ENCODE data around the gene OS9. TPM values are rescaled to one million over a fixed set of nuclear protein-coding genes. Genes with fewer than 3 reads are reported as not detected.

OS9 gene
- total RNA-seq, 1 experiment from 2014 or later: 186 TPM

DNA sequence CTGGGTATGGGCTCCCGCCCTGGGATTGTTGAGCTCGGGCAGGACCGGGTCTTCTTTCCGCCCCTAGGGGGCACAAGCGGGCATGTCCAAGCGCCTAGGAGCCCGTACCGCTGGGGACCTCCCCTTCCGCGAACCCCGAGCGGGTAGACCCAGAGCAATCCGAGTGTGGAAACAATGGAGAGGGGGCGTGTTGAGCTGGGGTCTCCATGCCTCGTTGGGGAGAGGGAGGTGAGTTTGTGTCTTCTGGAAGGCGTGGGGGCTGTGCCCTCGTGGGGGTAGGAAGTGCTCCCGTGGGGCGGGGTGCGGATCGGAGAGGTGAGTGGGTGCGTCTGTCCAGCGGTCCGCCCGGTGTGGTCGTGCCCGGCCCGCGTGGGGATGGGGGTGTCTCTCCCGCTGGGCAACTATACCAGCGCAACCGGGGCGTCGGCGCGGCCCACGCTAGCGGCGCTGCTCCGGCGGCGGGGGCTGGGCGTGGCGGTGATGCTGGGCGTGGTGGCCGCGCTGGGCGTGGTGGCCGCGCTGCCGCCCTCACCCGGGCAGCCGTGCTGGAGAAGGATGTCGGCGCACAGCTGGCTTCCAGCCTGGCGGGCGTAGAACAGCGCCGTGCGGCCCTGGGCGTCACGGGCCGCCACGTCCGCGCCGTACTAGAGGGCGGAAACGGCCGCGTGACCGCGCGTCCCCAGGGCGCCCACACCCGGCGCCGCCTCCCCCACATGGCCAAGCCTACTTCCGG is 32.4 kb downstream of the OS9 start:
- POLR2A ChIA-PET: interaction anchor here (0.6 kb wide), 1 partner anchor 82 kb away, joined by 4 read pairs; no protein-coding TSS in a partner anchor
- H3K9me3 ChIP-seq (ENCODE audit: control insufficient read depth, insufficient read depth, low read depth, low read length): no peaks in the 10 kb centered on the region
- H3K4me1 ChIP-seq (ENCODE audit: control insufficient read depth, insufficient read depth, low read length): peaks cover 4% of the 10 kb centered on the region; the same call in 1 of the 2 replicates
- no peaks in the 10 kb centered on the region for H3K27me3 ChIP-seq (ENCODE audit: control insufficient read depth, insufficient read depth, low read length)
- no peaks in the 10 kb centered on the region for H3K36me3 ChIP-seq (ENCODE audit: control insufficient read depth, insufficient read depth, low read length)
- no peak for DNase-seq (ENCODE audit: low read depth, low spot score)
- CTCF ChIA-PET: interaction anchor here (0.6 to 2.0 kb wide), 7 partner anchors 9 to 101 kb away, joined by 3 to 12 read pairs (median 5); partner anchors contain the start of genes B4GALNT1 and TSPAN31
- TF ChIP-seq POLR2AphosphoS5 (IDR thresholded peaks at IDR 0.05; ENCODE audit: low read depth, low read length): 0 out of 2 replicates have a peak, but pooled peaks have one; percentile 17
- TF ChIP-seq, protein P1, sequence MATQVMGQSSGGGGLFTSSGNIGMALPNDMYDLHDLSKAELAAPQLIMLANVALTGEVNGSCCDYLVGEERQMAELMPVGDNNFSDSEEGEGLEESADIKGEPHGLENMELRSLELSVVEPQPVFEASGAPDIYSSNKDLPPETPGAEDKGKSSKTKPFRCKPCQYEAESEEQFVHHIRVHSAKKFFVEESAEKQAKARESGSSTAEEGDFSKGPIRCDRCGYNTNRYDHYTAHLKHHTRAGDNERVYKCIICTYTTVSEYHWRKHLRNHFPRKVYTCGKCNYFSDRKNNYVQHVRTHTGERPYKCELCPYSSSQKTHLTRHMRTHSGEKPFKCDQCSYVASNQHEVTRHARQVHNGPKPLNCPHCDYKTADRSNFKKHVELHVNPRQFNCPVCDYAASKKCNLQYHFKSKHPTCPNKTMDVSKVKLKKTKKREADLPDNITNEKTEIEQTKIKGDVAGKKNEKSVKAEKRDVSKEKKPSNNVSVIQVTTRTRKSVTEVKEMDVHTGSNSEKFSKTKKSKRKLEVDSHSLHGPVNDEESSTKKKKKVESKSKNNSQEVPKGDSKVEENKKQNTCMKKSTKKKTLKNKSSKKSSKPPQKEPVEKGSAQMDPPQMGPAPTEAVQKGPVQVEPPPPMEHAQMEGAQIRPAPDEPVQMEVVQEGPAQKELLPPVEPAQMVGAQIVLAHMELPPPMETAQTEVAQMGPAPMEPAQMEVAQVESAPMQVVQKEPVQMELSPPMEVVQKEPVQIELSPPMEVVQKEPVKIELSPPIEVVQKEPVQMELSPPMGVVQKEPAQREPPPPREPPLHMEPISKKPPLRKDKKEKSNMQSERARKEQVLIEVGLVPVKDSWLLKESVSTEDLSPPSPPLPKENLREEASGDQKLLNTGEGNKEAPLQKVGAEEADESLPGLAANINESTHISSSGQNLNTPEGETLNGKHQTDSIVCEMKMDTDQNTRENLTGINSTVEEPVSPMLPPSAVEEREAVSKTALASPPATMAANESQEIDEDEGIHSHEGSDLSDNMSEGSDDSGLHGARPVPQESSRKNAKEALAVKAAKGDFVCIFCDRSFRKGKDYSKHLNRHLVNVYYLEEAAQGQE (IDR thresholded peaks at IDR 0.05; ENCODE audit: insufficient read depth in 1 of 2, low read depth in 2 of 2, low read length in 1 of 2): no peak
- TF ChIP-seq, protein P2, sequence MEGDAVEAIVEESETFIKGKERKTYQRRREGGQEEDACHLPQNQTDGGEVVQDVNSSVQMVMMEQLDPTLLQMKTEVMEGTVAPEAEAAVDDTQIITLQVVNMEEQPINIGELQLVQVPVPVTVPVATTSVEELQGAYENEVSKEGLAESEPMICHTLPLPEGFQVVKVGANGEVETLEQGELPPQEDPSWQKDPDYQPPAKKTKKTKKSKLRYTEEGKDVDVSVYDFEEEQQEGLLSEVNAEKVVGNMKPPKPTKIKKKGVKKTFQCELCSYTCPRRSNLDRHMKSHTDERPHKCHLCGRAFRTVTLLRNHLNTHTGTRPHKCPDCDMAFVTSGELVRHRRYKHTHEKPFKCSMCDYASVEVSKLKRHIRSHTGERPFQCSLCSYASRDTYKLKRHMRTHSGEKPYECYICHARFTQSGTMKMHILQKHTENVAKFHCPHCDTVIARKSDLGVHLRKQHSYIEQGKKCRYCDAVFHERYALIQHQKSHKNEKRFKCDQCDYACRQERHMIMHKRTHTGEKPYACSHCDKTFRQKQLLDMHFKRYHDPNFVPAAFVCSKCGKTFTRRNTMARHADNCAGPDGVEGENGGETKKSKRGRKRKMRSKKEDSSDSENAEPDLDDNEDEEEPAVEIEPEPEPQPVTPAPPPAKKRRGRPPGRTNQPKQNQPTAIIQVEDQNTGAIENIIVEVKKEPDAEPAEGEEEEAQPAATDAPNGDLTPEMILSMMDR (IDR thresholded peaks at IDR 0.05): peak; percentile 96
- no peak for TF ChIP-seq TCF7L2 (IDR thresholded peaks at IDR 0.05; ENCODE audit: low read depth, low read length)
- H3K27ac ChIP-seq (ENCODE audit: low read length): peak overlapping the region; percentile 82
- no TSS peak for BruUV-seq (replicated peaks)
- H3K4me3 ChIP-seq (ENCODE audit: low read depth in 2 of 2, low read length in 2 of 2): peak overlapping the region; percentile 93
- in situ Hi-C loops (cut with HindIII; ENCODE audit: low pct_unique_long_range_greater_than_20kb, low sequenced_read_pairs): no loop called here
- intact Hi-C loops (cut with micrococcal nuclease; ENCODE audit: unreplicated experiment): no loop called here
- ATAC-seq: peak; percentile 95

DNA sequence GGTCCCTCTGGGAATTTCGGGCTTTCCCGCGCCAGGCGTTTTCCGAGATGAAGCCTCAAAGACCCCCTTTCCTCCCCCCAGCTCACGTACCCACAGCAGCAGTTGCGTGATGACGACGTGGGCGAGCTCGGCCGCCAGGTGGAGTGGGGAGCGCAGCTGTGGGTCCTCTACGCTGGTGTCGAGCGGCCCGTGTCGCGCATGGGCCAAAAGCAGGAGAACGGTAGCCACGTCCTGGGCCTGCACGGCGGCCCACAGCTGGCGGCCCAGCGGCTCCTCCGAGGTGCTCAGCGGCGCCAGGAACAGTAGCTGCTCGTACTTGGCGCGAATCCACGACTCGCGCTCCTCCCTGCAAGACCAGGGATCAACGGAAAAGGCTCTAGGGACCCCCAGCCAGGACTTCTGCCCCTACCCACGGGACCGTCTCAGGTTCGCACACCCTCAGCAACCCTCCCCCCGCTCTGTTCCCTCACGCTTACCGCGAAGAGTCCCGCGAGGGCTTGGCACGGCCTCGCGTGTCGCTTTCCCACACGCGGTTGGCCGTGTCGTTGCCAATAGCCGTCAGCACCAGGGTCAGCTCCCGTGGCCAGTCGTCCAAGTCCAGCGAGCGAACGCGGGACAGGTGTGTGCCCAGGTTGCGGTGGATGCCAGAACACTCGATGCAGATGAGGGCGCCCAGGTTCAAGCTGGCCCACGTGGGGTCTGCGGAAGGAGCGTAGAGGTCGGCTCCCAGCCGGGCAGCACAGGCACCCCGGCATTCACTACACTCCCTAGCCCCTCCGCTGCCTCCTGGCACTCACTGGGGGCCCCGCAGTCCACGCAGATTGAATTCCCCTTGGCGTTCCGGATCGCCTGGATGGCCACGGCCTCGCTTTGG is 33.2 kb downstream of the OS9 start:
- in situ Hi-C loops (cut with HindIII; ENCODE audit: low pct_unique_long_range_greater_than_20kb, low sequenced_read_pairs): no loop called here
- no TSS peak for BruUV-seq (replicated peaks)

More for the DNA sequence above, 33.2 kb downstream of the OS9 start:
- Histone ChIP-seq H3K36me3 (ENCODE audit: control insufficient read depth, insufficient read depth, low read length) (no peaks in the 10 kb centered on the region), H3K27ac (ENCODE audit: low read length) (peak overlapping the region; percentile 79), H3K27me3 (ENCODE audit: control insufficient read depth, insufficient read depth, low read length) (no peaks in the 10 kb centered on the region), H3K4me1 (ENCODE audit: control insufficient read depth, insufficient read depth, low read length) (peaks cover 4% of the 10 kb centered on the region; the same call in 1 of the 2 replicates), H3K9me3 (ENCODE audit: control insufficient read depth, insufficient read depth, low read depth, low read length) (no peaks in the 10 kb centered on the region), H3K4me3 (ENCODE audit: low read depth in 2 of 2, low read length in 2 of 2) (peak overlapping the region; percentile 93)
- no peak for TF ChIP-seq POLR2AphosphoS5 (IDR thresholded peaks at IDR 0.05; ENCODE audit: low read depth, low read length)
- TF ChIP-seq, protein P1 (IDR thresholded peaks at IDR 0.05; ENCODE audit: insufficient read depth in 1 of 2, low read depth in 2 of 2, low read length in 1 of 2): peak; percentile 75 to 92
- POLR2A ChIA-PET: no interaction called here
- CTCF ChIA-PET: interaction anchor here (0.9 to 2.0 kb wide), 4 partner anchors 8 to 101 kb away, joined by 4 to 12 read pairs (median 8); no protein-coding TSS in a partner anchor
- intact Hi-C loops (cut with micrococcal nuclease; ENCODE audit: unreplicated experiment): no loop called here
- DNase-seq (ENCODE audit: low read depth, low spot score) (no peak), ATAC-seq (peak; percentile 39)
